C4-2B (cell line): Measurements from ENCODE around the gene SOCS1.
"Not testable (repeated sequence)": the region's sequence is repeated elsewhere in the genome, so short reads cannot be mapped to it uniquely, and the experiment has no call there.

Experiments
- H3K27ac ChIP-seq: fragments of 450-650 bp; 2 replicates; pipeline ENCODE4 v1.5.1; 2017
- ZFX ChIP-seq: fragments of 450-650 bp; IDR thresholded peaks from 2 replicates; pipeline ENCODE4 v1.6.1; 2017
- TF ChIP-seq, protein P1 (sequence below): fragments of 450-650 bp; conservative IDR thresholded peaks from 2 replicates; pipeline ENCODE4 v1.5.1; 2017; ENCODE audit warnings: mild to moderate bottlenecking

SOCS1 gene

DNA sequence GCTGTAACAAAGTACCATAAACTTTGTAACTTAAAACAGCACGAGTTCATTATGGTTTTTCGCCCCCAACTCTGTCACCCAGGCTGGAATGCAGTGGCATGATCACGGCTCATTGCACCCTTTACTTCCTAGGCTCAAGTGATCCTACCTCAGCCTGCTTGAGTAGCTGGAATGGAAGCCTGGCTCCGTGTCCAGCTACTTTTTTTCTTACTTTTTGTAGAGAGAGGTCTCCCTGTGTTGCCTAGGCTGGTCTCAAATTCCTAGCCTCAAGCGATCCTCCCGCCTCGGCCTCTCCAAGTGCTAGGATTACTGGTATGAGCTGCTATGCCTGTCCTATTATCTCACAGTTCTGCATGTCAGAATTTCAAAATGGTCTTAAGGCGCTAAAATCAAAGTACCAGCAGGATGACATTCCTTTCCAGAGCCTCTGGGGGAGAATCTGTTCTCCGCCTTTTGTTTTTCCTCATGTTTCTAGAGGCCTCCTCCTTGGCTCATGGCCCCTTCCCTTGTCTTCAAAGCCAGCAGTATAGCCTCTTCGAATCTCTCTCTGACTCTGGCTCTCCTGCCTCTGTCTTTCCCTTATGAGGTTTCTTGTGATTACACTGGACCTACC is 35.2 kb upstream of the SOCS1 start:
- no peak for TF ChIP-seq ZFX
- TF ChIP-seq, protein P1, sequence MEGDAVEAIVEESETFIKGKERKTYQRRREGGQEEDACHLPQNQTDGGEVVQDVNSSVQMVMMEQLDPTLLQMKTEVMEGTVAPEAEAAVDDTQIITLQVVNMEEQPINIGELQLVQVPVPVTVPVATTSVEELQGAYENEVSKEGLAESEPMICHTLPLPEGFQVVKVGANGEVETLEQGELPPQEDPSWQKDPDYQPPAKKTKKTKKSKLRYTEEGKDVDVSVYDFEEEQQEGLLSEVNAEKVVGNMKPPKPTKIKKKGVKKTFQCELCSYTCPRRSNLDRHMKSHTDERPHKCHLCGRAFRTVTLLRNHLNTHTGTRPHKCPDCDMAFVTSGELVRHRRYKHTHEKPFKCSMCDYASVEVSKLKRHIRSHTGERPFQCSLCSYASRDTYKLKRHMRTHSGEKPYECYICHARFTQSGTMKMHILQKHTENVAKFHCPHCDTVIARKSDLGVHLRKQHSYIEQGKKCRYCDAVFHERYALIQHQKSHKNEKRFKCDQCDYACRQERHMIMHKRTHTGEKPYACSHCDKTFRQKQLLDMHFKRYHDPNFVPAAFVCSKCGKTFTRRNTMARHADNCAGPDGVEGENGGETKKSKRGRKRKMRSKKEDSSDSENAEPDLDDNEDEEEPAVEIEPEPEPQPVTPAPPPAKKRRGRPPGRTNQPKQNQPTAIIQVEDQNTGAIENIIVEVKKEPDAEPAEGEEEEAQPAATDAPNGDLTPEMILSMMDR, result no peak
- no peak overlapping the region for H3K27ac ChIP-seq

DNA sequence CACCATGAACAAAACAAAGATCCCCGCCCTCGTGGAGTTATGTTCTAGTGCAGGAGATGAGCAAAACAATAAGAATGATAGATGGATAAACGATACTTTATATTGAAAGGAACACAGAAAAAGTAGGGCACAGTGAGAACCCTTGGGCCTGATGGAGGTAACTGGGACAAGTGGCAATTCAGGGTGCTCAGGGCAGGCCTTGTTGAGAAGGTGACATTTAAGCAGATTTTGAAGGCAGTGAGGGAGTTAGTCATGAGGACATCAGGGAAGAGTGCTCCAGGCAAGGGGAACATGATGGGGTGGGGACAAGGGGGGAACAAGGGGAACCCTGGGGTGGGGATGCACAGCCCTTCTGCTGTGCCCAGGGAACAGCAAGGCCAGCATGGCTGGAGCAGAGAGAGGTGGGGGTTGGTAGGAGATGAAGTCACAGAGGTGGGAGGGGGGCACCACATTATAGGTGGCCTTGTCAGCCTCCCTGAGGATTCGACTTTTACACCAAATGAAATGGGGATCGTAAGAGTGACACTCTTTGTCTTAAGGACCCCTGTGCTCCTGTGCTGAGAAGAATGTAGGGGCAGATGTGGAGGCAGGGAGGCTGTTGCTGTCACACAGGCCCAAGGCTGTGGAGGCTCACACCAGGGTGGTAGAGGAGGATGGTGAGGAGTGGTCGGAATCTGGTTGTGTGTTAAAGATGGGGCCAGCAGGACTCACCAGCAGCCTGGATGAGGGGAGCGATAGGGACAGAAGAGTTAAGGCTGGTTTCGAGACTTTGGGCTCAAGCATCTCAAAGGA is 34.3 kb upstream of the SOCS1 start:
- TF ChIP-seq, protein P1, result no peak
- no peak for TF ChIP-seq ZFX
- no peak overlapping the region for H3K27ac ChIP-seq

DNA sequence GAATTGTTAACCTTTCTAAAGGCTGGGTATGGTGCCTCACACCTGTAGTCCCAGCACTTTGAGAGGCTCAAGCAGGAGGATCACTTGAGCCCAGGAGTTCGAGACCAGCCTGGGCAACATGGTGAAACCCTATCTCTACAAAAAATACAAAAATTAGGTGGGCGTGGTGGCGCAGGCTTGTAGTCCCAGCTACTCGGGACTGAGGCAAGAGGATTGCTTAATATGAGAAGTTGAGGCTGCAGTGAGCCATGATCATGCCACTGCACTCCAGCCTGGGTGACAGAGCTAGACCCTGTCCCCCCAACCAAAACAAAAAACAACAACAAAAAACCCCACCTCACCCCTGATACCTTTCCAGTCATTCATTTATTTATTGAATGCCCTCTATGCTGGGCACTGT is 33.7 kb upstream of the SOCS1 start:
- H3K27ac ChIP-seq, result not testable (repeated sequence)

DNA sequence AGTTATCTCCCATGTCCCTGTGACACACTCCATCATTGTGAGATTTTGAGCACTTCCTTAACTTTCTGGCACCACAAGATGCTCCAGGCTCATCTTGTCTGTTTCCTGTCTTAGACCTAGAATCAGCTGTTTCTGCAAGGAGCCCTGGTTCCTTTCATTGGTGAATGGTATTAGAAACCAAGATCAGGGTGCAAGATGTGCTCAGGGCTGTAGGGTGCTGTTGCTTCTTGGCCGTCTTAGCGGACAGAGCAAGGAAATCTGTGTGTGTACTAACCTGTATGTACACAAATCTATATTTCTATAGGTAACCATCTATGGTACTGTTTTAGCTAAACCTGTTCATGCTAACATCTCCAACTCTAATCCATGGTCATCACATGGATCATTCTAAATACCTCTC is 33.2 kb upstream of the SOCS1 start:
- TF ChIP-seq ZFX, result no peak
- TF ChIP-seq, protein P1, result no peak
- no peak overlapping the region for H3K27ac ChIP-seq

DNA sequence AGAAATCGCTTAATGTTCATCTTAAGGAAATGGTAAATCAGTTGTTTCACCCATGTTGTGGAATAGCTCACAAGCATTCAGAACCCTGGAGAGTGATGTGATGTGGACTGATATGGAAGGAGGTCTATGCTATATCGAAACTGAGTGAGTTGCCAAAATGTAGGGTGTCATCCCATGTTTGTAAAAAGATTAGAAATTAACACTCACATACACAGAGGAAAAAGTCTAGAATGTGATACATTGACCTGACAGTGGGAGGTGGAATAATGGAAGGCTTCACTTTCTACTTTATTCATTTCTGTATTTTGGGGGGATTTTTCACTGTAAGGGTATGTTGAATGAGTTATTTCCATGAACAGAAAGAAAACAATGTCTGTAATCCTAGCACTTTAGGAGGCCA is 29.8 kb upstream of the SOCS1 start:
- TF ChIP-seq, protein P1, result no peak
- TF ChIP-seq ZFX, result no peak
- H3K27ac ChIP-seq, result no peak overlapping the region

DNA sequence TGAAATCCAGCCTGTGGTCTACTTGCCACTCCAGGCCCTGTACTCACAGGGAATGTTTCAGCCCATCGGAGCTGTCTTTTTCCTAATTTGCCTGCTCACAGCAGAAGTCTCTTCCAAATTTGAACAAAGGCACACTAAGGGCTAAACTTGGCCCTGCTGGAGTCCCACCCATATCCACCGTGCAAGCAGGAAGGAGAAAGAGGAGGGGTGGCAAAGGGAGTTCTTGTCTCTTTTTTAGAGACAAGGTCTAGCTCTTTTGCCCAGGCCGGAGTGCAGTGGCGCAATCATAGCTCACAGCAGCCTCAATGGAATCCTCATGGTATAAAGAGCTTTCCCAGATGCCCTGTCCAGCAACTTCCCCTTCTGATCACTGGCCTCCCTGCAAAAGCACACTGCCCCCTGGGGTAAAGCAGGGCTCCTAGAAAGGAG is 27.8 kb upstream of the SOCS1 start:
- no peak overlapping the region for H3K27ac ChIP-seq
- TF ChIP-seq, protein P1, result no peak
- no peak for TF ChIP-seq ZFX

DNA sequence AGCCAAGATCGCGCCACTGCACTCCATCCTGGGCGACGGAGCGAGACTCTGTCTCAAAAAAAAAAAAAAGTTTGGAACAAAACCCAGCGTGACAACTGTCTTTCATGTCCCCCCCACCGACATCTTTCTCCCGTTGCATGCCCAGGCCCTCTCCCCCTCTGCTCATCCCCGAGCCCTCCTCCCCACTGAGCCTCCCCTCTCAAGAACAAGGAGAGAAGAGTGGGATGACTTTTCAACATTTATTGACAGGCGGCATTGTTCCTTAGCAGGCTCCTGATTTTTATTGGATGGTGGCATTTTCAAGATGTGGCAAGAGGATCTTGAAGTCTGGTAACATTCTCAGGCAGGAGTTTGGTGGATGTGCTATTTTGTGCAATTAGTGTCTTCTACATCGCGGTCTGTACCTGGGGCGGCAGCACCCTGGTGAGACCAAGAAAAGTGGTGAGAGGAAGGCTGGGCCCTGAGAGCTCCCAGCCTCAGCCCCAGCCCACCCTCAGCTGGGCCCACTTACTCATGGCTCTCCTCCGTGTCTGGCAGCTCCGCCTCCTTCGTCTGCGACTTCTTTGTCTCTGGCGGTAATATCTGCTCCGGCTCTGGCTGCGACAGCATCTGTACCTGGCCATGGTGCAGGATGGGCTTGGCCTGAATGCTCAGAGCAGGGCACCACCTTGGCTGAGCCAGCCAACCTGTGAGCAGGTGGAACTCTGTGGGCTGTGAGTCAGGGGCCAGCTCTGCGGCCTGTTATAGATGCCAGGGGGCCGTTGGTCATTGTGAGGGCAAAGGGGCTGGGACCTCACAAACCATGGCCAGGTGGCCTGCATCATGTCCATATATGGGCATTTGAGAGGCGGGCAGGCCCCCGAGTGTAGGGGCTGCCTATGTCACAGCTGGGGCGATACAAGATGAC is 24.9 kb upstream of the SOCS1 start, which contains the start of gene PRM1:
TSS of gene PRM1 (minus strand) at position 715 of the 907 bp plus-strand sequence. CDS start at position 623, 92 bp downstream.
- H3K27ac ChIP-seq, result no peak within 1 kb of the TSS
- no peak for TF ChIP-seq ZFX
- TF ChIP-seq, protein P1, result no peak
